Sigmoid colon (tissue), 7 donors: ENCODE measurements around the gene CRLF1. TPM values are rescaled to one million over a fixed set of nuclear protein-coding genes. Genes with fewer than 3 reads are reported as not detected.
"Not testable (repeated sequence)": the region's sequence is repeated elsewhere in the genome, so short reads cannot be mapped to it uniquely, and the experiment has no call there.

Source experiments
- DNase-seq: peaks from one replicate; pipeline ENCODE4 v3.0.0-alpha.2; 2019
- H3K27ac ChIP-seq, 4 donors: fragments of 200-600 bp; sonication (generic); one replicate each; pipeline ENCODE4 v1.5.1; 2016 to 2019; ENCODE audit warnings: mild to moderate bottlenecking in 1 of 4
- H3K27me3 ChIP-seq, 3 donors: fragments of 200-600 bp; sonication (generic); one replicate each; pipeline ENCODE4 v1.5.1; 2019; ENCODE audit warnings: mild to moderate bottlenecking in 1 of 3
- H3K36me3 ChIP-seq, 4 donors: fragments of 200-600 bp; sonication (generic); one replicate each; pipeline ENCODE4 v1.5.1; 2016 to 2019
- H3K4me1 ChIP-seq, 4 donors: fragments of 200-600 bp; sonication (generic); one replicate each; pipeline ENCODE4 v1.5.1; 2017 to 2019
- H3K4me3 ChIP-seq, 4 donors: fragments of 200-600 bp; sonication (generic); one replicate each; pipeline ENCODE4 v1.5.1; 2017 to 2019; ENCODE audit warnings: mild to moderate bottlenecking in 2 of 4, moderate library complexity in 1 of 4
- H3K9me3 ChIP-seq, 4 donors: fragments of 200-600 bp in 3 of 4; sonication (generic) in 3 of 4; one replicate each; pipeline versions ENCODE4 v1.5.1 to v1.6.1; 2013 to 2019
- EP300 ChIP-seq, 4 donors: sonication (generic); formaldehyde crosslinking; IDR thresholded peaks; one replicate each; pipeline ENCODE4 v1.6.1; 2017; ENCODE audit warnings: antibody characterized with exemption in 4 of 4
- POLR2A ChIP-seq, 2 donors: fragments of 450-650 bp; IDR thresholded peaks; one replicate each; pipeline ENCODE4 v1.6.1; 2016; ENCODE audit warnings: antibody characterized with exemption in 2 of 2, mild to moderate bottlenecking in 2 of 2, moderate library complexity in 2 of 2
- POLR2AphosphoS5 ChIP-seq, 4 donors: sonication (generic); formaldehyde crosslinking; IDR thresholded peaks; one replicate each; pipeline ENCODE4 v1.6.1; 2017; ENCODE audit warnings: antibody characterized with exemption in 4 of 4
- WGBS, 2 donors: extraction: QIAGEN DNeasy Blood & Tissue Kit; methylation state at CpG; one replicate each; pipeline ENCODE4 v1.1.7; 2013; 5-methylcytosine and 5-hydroxymethylcytosine counted together
- intact Hi-C: fragments of 100-400 bp; cut with DNase I; formaldehyde crosslinking; loops from one replicate; pipeline ENCODE4 v1.15.1; 2023
- polyA plus RNA-seq, 3 donors: library from polyadenylated mRNA; stranded (reverse); fragments of 200-250 nt; gene quantifications; one replicate each; pipeline ENCODE4 v1.2.3, GENCODE V29; 2013
- total RNA-seq, 4 donors: library from RNA; depleted of rRNA; stranded (reverse); fragments of >200 nt; gene quantifications; one replicate each; pipeline ENCODE4 v1.1.0, GENCODE V29; 2016
- TF ChIP-seq, protein P1 (sequence below), 4 experiments: fragments of 450-650 bp in 3 of 4; fragments of 200-600 bp in 1 of 4; IDR thresholded peaks; one replicate each; pipeline ENCODE4 v1.5.1; 2016 to 2019; ENCODE audit warnings: antibody characterized with exemption in 4 of 4, mild to moderate bottlenecking in 3 of 4, moderate library complexity in 2 of 4
- donor health status: healthy with polysubstance abuse.
- donor health status: Bipolar disorder and iron deficiency.
- donor health status: healthy.

Gene CRLF1
- total and polyA plus RNA-seq, 7 donors = 0.60 to 28.8 (median 6.1) TPM; not detected in 1

DNA sequence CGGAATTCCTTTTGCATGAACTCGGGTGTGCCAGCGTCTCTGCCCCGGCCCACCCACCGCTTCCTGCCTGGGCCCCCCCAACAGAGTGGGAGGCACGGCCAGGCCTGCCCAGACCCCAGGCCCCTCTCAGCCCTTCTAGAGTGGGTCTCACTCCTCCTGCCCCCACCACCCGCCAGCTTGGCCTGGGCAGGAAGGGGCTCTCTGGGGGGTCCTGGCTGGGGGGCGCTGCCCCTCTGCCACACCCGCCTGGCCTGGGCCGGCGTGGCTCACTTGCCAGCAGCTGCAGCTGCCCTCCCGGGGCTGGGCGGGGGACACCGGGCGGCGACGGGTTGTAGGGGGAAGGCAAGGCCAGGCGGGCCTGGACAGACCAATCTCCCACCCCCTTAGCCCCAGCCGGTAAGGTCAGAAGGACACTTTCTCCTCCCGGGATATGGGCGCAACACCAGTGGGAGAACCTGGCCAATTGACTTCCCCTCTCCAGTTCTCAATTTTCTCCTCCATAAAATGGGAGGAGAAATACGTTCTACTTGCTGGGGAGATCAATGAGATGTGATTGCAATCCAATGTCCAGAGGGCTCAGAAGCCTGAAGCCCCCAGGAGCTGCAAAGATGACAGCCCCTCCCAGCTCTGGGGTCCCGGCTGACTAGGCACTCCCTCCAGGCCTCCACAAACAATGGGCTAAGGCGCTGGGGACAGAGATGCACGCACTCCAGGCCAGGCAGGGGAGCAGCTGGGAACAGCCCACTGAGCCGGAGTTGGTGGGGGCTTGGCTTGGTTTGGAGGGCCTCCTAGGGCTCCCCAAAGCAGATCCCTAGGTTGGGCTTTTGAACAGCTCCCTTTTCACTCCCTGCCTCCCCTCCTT lies 2.4 kb downstream of the CRLF1 start:
- TF ChIP-seq, protein P1, sequence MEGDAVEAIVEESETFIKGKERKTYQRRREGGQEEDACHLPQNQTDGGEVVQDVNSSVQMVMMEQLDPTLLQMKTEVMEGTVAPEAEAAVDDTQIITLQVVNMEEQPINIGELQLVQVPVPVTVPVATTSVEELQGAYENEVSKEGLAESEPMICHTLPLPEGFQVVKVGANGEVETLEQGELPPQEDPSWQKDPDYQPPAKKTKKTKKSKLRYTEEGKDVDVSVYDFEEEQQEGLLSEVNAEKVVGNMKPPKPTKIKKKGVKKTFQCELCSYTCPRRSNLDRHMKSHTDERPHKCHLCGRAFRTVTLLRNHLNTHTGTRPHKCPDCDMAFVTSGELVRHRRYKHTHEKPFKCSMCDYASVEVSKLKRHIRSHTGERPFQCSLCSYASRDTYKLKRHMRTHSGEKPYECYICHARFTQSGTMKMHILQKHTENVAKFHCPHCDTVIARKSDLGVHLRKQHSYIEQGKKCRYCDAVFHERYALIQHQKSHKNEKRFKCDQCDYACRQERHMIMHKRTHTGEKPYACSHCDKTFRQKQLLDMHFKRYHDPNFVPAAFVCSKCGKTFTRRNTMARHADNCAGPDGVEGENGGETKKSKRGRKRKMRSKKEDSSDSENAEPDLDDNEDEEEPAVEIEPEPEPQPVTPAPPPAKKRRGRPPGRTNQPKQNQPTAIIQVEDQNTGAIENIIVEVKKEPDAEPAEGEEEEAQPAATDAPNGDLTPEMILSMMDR (IDR thresholded peaks at IDR 0.05) = no peak
- TF ChIP-seq POLR2AphosphoS5 (IDR thresholded peaks at IDR 0.05) = no peak
- TF ChIP-seq EP300 (IDR thresholded peaks at IDR 0.05) = no peak
- TF ChIP-seq POLR2A (IDR thresholded peaks at IDR 0.05) = no peak
- Histone ChIP-seq H3K4me3 (peak overlapping the region in 1 of 4 donors; percentile 2), H3K27me3 (peaks cover 48 to 96% (median 76%) of the 10 kb centered on the region in 3 donors), H3K9me3 (no peaks in the 10 kb centered on the region), H3K4me1 (peaks cover 0 to 34% (median 29%) of the 10 kb centered on the region in 4 donors), H3K36me3 (no peaks in the 10 kb centered on the region), H3K27ac (no peak overlapping the region)
- 10 to 12% methylated on average over 26 of the region's 26 CpGs for WGBS, 2 donors
- intact Hi-C loops = no loop called here
- DNase-seq = no peak

DNA sequence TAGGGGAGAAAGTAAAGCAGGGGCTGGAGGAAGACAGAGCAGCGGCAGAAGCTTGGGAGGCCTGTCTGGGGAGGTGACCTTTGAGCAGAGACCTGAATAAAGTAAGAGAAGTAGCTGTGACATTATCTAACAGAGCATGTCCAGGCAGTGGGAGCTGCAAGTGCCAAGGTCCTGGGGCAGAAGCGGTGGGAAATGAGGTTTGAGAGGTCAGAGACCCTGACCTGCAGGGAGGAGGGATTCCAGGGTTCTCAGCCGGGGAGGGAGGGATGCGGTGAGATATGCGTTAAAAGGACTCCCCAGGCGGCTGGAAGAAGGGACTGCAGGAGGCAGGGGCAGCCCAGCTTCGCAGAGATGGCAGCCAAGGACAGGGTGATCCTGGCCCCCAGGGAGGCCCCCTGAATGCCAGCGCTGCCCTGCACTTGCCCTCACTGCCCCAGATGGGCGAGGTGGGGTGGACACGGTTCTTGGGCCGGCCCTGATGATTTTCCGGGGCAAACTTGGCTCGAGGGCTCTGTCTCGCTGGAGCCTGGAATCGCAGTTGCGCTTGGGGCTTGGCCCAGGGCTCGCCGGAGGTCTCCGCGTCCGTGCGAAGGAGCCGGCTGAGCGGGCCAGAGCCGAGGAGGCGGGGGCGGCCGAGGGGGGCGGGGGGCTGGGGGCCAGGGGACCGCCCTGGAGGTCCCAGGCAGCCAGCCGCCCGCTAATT lies 3.2 kb downstream of the CRLF1 start:
- TF ChIP-seq, protein P1 (IDR thresholded peaks at IDR 0.05) = no peak
- no peak for TF ChIP-seq EP300 (IDR thresholded peaks at IDR 0.05)
- no peak for TF ChIP-seq POLR2A (IDR thresholded peaks at IDR 0.05)
- TF ChIP-seq POLR2AphosphoS5 (IDR thresholded peaks at IDR 0.05) = no peak
- intact Hi-C loops = no loop called here
- Histone ChIP-seq H3K4me3 (peak overlapping the region in 1 of 4 donors; percentile 2), H3K27me3 (peaks cover 48 to 96% (median 76%) of the 10 kb centered on the region in 3 donors), H3K4me1 (peaks cover 0 to 34% (median 29%) of the 10 kb centered on the region in 4 donors), H3K36me3 (no peaks in the 10 kb centered on the region), H3K27ac (no peak overlapping the region), H3K9me3 (no peaks in the 10 kb centered on the region)
- no peak for DNase-seq
- 6 to 8% methylated on average over 32 of the region's 32 CpGs for WGBS, 2 donors

DNA sequence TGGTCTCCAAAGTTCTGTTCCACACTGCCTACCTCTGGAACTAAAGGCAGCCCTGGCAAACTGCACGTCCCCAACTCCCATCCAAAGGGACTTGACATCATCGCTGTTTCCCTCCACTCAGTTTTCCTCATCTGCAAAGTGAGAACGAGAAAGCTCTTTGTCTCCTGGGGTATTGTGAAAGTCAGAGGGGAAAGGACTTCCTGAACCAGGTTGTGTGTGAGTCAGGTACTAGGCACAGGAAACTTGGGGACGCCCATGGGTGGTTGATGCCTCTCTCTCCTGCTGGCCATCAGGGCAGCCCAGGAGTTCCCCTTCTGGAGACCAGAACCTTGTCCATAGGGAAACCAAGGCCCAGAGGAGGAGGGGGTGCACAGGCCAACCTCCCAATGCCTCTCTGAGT lies 4.7 kb downstream of the CRLF1 start:
- peaks cover 40 to 95% (median 74%) of the 10 kb centered on the region in 3 donors for H3K27me3 ChIP-seq
- WGBS, 2 donors = 81 to 85% methylated on average over 4 of the region's 4 CpGs
- no peaks in the 10 kb centered on the region for H3K9me3 ChIP-seq
- intact Hi-C loops = no loop called here
- H3K36me3 ChIP-seq = no peaks in the 10 kb centered on the region
- no peak overlapping the region for H3K27ac ChIP-seq
- peaks cover 0 to 21% (median 18%) of the 10 kb centered on the region in 4 donors for H3K4me1 ChIP-seq
- no peak for DNase-seq
- no peak overlapping the region for H3K4me3 ChIP-seq
- TF ChIP-seq EP300 (IDR thresholded peaks at IDR 0.05) (no peak), POLR2AphosphoS5 (IDR thresholded peaks at IDR 0.05) (no peak), POLR2A (IDR thresholded peaks at IDR 0.05) (no peak)
- TF ChIP-seq, protein P1 (IDR thresholded peaks at IDR 0.05) = no peak

DNA sequence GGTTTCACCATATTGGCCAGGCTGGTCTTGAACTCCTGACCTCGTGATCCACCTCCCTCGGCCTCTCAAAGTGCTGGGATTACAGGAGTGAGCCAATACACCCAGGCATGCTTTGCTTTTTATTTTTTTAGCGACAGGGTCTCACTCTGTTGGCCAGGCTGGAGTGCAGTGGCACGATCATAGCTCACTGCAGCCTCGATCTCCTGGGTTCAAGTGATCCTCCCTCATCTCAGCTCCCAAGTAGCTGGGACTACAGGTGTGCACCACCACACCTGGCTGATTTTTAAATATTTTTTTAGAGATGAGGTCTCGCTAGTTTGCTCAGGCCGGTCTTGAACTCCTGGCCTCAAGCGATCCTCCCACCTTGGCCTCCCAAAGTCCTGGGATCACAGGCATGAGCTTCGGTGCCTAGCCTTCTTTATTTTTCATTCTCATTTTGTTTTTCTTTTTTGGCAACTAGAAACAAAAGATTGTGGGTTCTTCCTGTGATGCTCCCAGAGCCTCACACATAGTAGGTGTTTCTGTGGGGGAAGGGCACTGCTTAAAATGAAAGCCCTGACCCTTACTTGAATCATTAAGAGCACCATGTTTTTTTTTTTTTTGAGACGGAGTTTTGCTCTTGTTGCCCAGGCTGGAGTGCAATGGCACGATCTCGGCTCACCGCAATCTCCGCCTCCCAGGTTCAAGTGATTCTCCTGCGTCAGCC lies 5.8 kb downstream of the CRLF1 start:
- H3K36me3 ChIP-seq, H3K9me3 ChIP-seq, H3K4me3 ChIP-seq, intact Hi-C loops, H3K27ac ChIP-seq, DNase-seq: not testable (repeated sequence)
- peaks cover 0 to 15% (median 12%) of the 10 kb centered on the region in 4 donors for H3K4me1 ChIP-seq
- WGBS, 2 donors = 88 to 92% methylated on average over 15 of the region's 15 CpGs
- peaks cover 34 to 98% (median 68%) of the 10 kb centered on the region in 3 donors for H3K27me3 ChIP-seq
